Karpas-422 (cell line): ENCODE data around the gene ZNF69. TPM values are rescaled to one million over a fixed set of nuclear protein-coding genes. Genes with fewer than 3 reads are reported as not detected.
A peak's percentile ranks its signal among the peaks of the same experiment; 100 is the strongest.
"Not testable (repeated sequence)": the region's sequence is repeated elsewhere in the genome, so short reads cannot be mapped to it uniquely, and the experiment has no call there.

Experiments
- DNase-seq: peaks from one replicate; pipeline ENCODE4 v3.0.0-alpha.2; 2015
- H2AFZ ChIP-seq: fragments of 200-600 bp; sonication (generic); 2 replicates; pipeline ENCODE4 v1.6.1; 2014; ENCODE audit warnings: antibody characterized with exemption, low read length, mixed read lengths
- H3K27ac ChIP-seq: fragments of 200-600 bp; sonication (generic); 2 replicates; pipeline ENCODE4 v1.5.1; 2014; ENCODE audit warnings: mild to moderate bottlenecking, low read length, moderate library complexity
- H3K27me3 ChIP-seq: fragments of 200-600 bp; sonication (generic); 2 replicates; pipeline ENCODE4 v1.6.1; 2014; ENCODE audit warnings: low read length, mixed read lengths
- H3K36me3 ChIP-seq: fragments of 200-600 bp; sonication (generic); 2 replicates; pipeline ENCODE4 v1.6.1; 2014; ENCODE audit warnings: low read length, mixed read lengths; ENCODE audit not compliant: insufficient read depth
- H3K4me1 ChIP-seq: fragments of 200-600 bp; sonication (generic); 2 replicates; pipeline ENCODE4 v1.6.1; 2014; ENCODE audit warnings: mild to moderate bottlenecking, low read length, mixed read lengths
- H3K4me2 ChIP-seq: fragments of 200-600 bp; sonication (generic); 2 replicates; pipeline ENCODE4 v1.6.1; 2014; ENCODE audit warnings: low read length, low read depth, mild to moderate bottlenecking; ENCODE audit not compliant: poor library complexity, severe bottlenecking
- H3K4me3 ChIP-seq: fragments of 200-600 bp; sonication (generic); 2 replicates; pipeline ENCODE4 v1.5.1; 2014; ENCODE audit warnings: mild to moderate bottlenecking, antibody characterized with exemption, low read length, mixed read lengths
- H3K79me2 ChIP-seq: fragments of 200-600 bp; sonication (generic); 2 replicates; pipeline ENCODE4 v1.6.1; 2014; ENCODE audit warnings: mild to moderate bottlenecking, low read length, mixed read lengths
- H3K9ac ChIP-seq: fragments of 200-600 bp; sonication (generic); 2 replicates; pipeline ENCODE4 v1.6.0; 2014; ENCODE audit warnings: low read length
- H3K9me2 ChIP-seq: fragments of 200-600 bp; sonication (generic), shearing (Covaris generic); replicated peaks from 2 replicates; pipeline ENCODE4 v1.6.0; 2014; ENCODE audit warnings: mild to moderate bottlenecking, low read length, moderate library complexity; ENCODE audit not compliant: insufficient read depth
- H3K9me3 ChIP-seq: fragments of 300-700, 200-600 bp; sonication (generic); 2 replicates; pipeline ENCODE4 v1.6.1; 2014; ENCODE audit warnings: low read length, mixed read lengths
- H4K20me1 ChIP-seq: fragments of 200-600 bp; sonication (generic); 2 replicates; pipeline ENCODE4 v1.6.1; 2014; ENCODE audit warnings: mild to moderate bottlenecking, antibody characterized with exemption, low read length, low read depth; ENCODE audit not compliant: insufficient read depth
- total RNA-seq: library from RNA; depleted of rRNA; stranded (reverse); fragments of >200 nt; shearing (Covaris generic); gene quantifications from 2 replicates; pipeline ENCODE4 v1.2.3, GENCODE V29; 2014; ENCODE audit warnings: low replicate concordance

The ZNF69 gene
- total RNA-seq, 1 experiment from 2014 or later: 12.9 TPM

DNA sequence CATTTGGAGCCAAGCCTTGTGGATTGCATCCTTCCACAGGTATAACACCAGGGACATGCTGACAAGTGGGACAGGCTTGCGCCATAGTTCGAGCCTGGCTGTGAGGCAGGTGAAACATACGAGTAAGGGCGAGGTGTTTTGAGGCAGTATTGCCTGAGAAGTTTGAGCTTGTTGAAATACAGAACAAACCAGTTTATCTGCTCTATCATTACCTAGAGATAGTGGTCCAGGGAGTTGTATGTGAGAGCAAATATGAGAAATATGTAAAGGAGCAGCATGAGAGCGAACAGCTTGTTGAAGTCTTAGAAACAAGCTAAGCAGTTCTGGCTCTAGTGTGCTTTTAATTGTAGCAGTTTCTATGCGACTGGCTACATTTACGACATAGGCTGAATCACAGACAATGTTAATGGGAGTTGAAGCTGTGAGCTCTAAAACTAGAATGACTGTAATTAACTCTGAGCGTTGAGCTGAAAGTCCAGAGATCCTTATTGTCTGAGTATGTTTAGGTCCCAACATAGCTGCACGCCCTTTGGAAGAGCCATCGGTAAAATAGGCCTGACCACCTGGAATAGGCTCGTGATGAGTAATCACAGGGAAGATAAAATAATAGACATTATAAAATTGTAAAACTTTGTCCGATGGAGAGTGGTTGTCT, 30.9 kb upstream of the ZNF69 start:
- H3K4me3 ChIP-seq: no peak overlapping the region
- H3K27ac ChIP-seq: no peak overlapping the region
- H3K36me3 ChIP-seq: peaks cover 38% of the 10 kb centered on the region
- H3K79me2 ChIP-seq: peaks cover 48% of the 10 kb centered on the region
- no peak overlapping the region for H2AFZ ChIP-seq
- H3K9me3 ChIP-seq: peaks cover 19% of the 10 kb centered on the region; the same call in 1 of the 2 replicates
- H3K4me1 ChIP-seq: no peaks in the 10 kb centered on the region
- H3K9me2 ChIP-seq: no peaks in the 10 kb centered on the region
- no peaks in the 10 kb centered on the region for H3K27me3 ChIP-seq
- H3K9ac ChIP-seq: no peak overlapping the region
- H4K20me1 ChIP-seq: no peaks in the 10 kb centered on the region
- no peak for DNase-seq
- H3K4me2 ChIP-seq: no peak overlapping the region

- Histone ChIP-seq H3K36me3 (peaks cover 32% of the 10 kb centered on the region), H3K27me3 (no peaks in the 10 kb centered on the region), H3K9me2 (no peaks in the 10 kb centered on the region), H3K27ac (no peak overlapping the region), H4K20me1 (no peaks in the 10 kb centered on the region), H3K79me2 (peaks cover 29% of the 10 kb centered on the region), H3K4me2 (no peak overlapping the region), H3K9me3 (peaks cover 18% of the 10 kb centered on the region), H3K9ac (no peak overlapping the region), H3K4me1 (no peaks in the 10 kb centered on the region), H3K4me3 (no peak overlapping the region), H2AFZ (no peak overlapping the region)
- DNase-seq: no peak
These were observed 26.9 kb upstream of the ZNF69 start for GRCh38 chr19:11860721-11861120.

DNA sequence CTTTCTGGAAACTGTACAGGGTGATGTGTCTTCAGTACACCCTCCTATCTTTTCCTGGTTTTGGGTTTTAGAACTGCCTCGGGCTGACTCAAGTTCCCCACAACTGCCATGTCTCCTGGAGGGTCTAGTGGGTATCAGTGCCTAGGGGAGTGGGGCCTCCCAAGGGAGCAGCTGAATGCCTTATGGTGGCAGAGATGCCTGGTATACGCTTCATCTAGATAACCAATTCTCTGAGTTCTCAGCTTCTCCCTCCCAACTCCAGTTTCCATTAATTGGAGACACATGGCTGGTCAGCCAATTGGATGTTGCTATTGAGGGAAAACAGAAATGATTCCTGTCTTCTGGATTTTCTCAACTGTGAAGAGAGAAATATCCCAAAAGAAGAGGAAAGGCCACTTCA, 26.3 kb upstream of the ZNF69 start:
- no peak overlapping the region for H2AFZ ChIP-seq
- no peaks in the 10 kb centered on the region for H3K9me2 ChIP-seq
- H3K9me3 ChIP-seq: peaks cover 23% of the 10 kb centered on the region
- no peaks in the 10 kb centered on the region for H4K20me1 ChIP-seq
- H3K9ac ChIP-seq: no peak overlapping the region
- H3K79me2 ChIP-seq: peaks cover 27% of the 10 kb centered on the region
- H3K36me3 ChIP-seq: peaks cover 32% of the 10 kb centered on the region
- no peaks in the 10 kb centered on the region for H3K27me3 ChIP-seq
- H3K4me1 ChIP-seq: no peaks in the 10 kb centered on the region
- no peak for DNase-seq
- H3K27ac ChIP-seq: no peak overlapping the region
- H3K4me2 ChIP-seq: no peak overlapping the region
- no peak overlapping the region for H3K4me3 ChIP-seq

DNA sequence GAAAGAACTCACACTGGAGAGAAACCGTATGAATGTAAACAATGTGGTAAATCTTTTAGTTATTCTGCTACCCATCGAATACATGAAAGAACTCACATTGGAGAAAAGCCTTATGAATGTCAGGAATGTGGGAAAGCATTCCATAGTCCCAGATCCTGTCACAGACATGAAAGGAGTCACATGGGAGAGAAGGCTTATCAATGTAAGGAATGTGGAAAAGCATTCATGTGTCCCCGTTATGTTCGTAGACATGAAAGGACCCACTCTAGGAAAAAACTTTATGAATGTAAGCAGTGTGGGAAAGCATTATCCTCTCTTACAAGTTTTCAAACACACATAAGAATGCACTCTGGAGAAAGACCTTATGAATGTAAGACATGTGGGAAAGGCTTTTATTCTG, 19.8 kb upstream of the ZNF69 start:
- not testable (repeated sequence) for H3K27me3 ChIP-seq, DNase-seq, H3K27ac ChIP-seq, H3K9ac ChIP-seq, H3K9me2 ChIP-seq, H3K4me1 ChIP-seq, H2AFZ ChIP-seq, H4K20me1 ChIP-seq, H3K4me3 ChIP-seq, H3K79me2 ChIP-seq, H3K4me2 ChIP-seq
- Histone ChIP-seq H3K9me3 (peaks cover 40% of the 10 kb centered on the region), H3K36me3 (peaks cover 52% of the 10 kb centered on the region)

GRCh38 chr19:11868188-11868587, 19.4 kb upstream of the ZNF69 start:
- Histone ChIP-seq H3K4me1 (no peaks in the 10 kb centered on the region), H3K9me3 (peaks cover 40% of the 10 kb centered on the region)
- DNase-seq: no peak

GRCh38 chr19:11872624-11873023, 15.0 kb upstream of the ZNF69 start:
- Histone ChIP-seq H3K27ac (no peak overlapping the region), H3K79me2 (no peaks in the 10 kb centered on the region), H3K36me3 (peaks cover 20% of the 10 kb centered on the region), H3K27me3 (no peaks in the 10 kb centered on the region), H4K20me1 (no peaks in the 10 kb centered on the region), H3K9me2 (no peaks in the 10 kb centered on the region), H2AFZ (no peak overlapping the region), H3K4me3 (no peak overlapping the region), H3K4me2 (no peak overlapping the region), H3K9ac (no peak overlapping the region), H3K9me3 (peaks cover 21% of the 10 kb centered on the region), H3K4me1 (no peaks in the 10 kb centered on the region)
- DNase-seq: no peak

More at GRCh38 chr19:11868188-11868587, 19.4 kb upstream of the ZNF69 start:
- Histone ChIP-seq H3K4me2 (no peak overlapping the region), H2AFZ (no peak overlapping the region), H4K20me1 (no peaks in the 10 kb centered on the region), H3K27me3 (no peaks in the 10 kb centered on the region), H3K9ac (no peak overlapping the region), H3K9me2 (no peaks in the 10 kb centered on the region), H3K79me2 (peaks cover 9% of the 10 kb centered on the region), H3K36me3 (peaks cover 51% of the 10 kb centered on the region), H3K27ac (no peak overlapping the region), H3K4me3 (no peak overlapping the region)

GRCh38 chr19:11873762-11874161, 13.8 kb upstream of the ZNF69 start:
- no peak overlapping the region for H2AFZ ChIP-seq
- H3K4me2 ChIP-seq: no peak overlapping the region
- H3K4me3 ChIP-seq: no peak overlapping the region
- no peaks in the 10 kb centered on the region for H3K4me1 ChIP-seq
- H3K27me3 ChIP-seq: no peaks in the 10 kb centered on the region
- H3K79me2 ChIP-seq: no peaks in the 10 kb centered on the region
- no peaks in the 10 kb centered on the region for H4K20me1 ChIP-seq
- peaks cover 9% of the 10 kb centered on the region for H3K36me3 ChIP-seq
- H3K9ac ChIP-seq: no peak overlapping the region
- H3K9me3 ChIP-seq: peaks cover 12% of the 10 kb centered on the region
- H3K9me2 ChIP-seq: no peaks in the 10 kb centered on the region
- DNase-seq: no peak
- H3K27ac ChIP-seq: no peak overlapping the region

- H3K36me3 ChIP-seq, H3K4me2 ChIP-seq, H3K79me2 ChIP-seq, H3K9ac ChIP-seq, H3K9me3 ChIP-seq, H3K9me2 ChIP-seq, H3K27ac ChIP-seq, H4K20me1 ChIP-seq, H3K4me3 ChIP-seq, H3K27me3 ChIP-seq, H3K4me1 ChIP-seq, H2AFZ ChIP-seq: not testable (repeated sequence)
- DNase-seq: peak; percentile 63
These were observed 7.8 kb upstream of the ZNF69 start for GRCh38 chr19:11879687-11880266.
